HG02642 (cell line): Measurements from ENCODE around the gene MEI1.
"Not testable (repeated sequence)": the region's sequence is repeated elsewhere in the genome, so short reads cannot be mapped to it uniquely, and the experiment has no call there.

Experiments used
- ATAC-seq: cut with Tn5 transposase; IDR thresholded peaks from one replicate; pipeline ENCODE4 v1.9.1; 2021; ENCODE audit warnings: mild to moderate bottlenecking; ENCODE audit not compliant: unreplicated experiment, poor library complexity

The MEI1 gene

DNA sequence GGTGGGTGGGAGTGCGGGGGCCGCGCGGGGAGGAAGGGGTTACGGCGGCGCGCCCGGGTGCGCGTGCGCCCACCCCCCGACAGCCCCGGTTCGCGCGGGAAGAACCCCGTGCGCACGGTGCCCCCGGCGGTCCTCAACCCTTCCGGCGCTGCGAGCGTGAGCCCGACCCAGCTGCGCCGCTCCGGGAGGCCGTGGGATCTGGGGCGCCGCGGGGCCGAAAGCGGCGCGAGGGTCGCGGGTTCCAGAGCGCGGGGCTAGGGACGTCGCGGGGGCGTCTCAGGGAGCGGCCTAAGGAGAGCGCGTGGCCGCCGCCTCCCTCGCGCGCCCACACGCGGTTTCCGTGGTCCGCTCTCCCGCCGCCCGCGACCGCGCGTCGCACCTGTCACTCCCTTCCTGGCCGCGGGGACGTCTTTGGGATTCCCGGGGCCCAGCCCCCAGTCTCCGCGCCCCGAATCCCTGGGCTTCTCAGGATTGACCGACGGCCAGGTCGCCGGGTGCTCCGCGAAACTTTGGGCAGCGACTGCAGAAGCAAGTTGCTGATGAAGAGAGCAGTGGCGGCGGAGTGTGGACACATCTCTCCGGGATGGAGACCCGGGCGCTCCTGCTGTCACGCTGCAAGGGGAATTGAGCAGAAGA is 134.2 kb downstream of the MEI1 start:
- ATAC-seq, result peak; percentile 33

DNA sequence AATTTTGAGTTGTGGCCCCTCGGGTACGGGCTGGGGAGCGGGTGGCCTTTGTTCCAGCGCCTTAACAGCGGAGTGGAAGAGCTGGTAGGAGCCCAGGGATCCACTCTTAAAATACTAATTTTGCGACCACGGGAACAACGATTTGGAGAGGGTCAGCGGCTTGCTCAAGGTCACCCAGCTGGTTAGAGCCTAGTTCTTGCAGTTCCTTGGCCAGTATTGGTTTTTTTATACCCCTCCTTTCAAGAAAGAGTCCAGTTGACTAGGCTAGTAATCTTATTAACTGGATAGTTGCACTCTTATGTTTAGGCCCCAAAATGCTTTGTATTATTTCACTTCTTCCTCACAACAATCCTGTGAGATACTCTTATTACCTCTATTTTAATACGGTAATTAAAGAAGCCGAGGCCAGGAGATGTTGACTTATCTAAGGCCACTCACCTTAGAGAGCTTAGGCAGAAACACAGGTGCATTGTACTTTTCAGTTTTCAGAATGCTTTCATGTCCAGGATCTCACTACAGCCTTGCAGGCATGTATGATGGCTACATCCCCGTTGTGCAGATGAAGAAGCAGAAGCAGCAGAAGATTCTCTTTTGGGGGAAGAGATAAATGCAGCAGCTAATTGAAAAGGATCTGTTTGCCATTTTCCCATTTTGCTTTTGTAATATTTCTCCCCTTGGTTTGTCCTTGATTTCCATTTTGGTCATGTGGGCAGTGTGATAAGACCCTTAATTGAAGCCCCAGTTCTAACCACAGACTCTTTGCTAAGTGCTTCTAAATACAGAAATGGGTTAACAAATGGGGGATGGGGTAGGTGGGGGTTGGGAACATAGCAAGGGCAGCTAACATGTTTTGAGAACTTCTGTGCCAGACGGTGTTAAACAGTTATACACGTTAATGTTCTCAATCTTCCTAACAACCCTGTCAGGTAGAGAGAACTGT is 135.0 kb downstream of the MEI1 start:
- ATAC-seq, result no peak

DNA sequence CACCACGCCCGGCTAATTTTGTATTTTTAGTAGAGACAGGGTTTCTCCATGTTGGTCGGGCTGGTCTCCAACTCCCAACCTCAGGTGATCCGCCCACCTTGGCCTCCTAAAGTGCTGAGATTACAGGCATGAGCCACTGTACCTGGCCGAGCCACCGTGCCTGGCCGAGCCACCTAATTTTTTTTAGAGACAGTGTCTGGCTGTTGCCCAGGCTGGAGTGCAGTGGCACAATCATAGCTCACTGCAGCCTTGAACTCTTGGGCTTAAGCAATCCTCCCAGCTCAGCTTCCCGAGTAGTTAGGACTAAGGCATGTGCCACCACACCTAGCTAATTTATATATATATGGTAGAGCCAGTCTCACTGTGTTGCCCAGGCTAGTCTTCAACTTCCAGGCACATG is 136.2 kb downstream of the MEI1 start:
- not testable (repeated sequence) for ATAC-seq

DNA sequence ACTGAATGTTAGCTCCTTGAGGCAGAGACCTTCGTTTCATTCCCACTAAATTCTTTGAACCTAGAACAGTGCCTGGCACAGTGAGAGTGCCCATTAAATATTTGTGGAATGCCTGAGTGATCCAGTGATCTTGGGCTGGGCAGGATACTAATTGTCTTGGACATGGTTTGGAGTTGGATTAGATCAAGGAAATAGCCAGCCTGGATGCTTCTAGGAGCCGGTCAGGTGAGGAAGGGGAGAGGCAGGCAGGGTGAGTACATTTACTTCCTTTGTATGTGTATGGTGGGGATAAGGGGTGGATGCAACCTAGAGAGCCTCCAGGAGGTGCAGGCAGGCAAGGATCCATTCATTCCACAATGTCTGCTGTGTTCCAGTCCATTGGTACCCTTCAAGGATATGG is 137.2 kb downstream of the MEI1 start:
- no peak for ATAC-seq

DNA sequence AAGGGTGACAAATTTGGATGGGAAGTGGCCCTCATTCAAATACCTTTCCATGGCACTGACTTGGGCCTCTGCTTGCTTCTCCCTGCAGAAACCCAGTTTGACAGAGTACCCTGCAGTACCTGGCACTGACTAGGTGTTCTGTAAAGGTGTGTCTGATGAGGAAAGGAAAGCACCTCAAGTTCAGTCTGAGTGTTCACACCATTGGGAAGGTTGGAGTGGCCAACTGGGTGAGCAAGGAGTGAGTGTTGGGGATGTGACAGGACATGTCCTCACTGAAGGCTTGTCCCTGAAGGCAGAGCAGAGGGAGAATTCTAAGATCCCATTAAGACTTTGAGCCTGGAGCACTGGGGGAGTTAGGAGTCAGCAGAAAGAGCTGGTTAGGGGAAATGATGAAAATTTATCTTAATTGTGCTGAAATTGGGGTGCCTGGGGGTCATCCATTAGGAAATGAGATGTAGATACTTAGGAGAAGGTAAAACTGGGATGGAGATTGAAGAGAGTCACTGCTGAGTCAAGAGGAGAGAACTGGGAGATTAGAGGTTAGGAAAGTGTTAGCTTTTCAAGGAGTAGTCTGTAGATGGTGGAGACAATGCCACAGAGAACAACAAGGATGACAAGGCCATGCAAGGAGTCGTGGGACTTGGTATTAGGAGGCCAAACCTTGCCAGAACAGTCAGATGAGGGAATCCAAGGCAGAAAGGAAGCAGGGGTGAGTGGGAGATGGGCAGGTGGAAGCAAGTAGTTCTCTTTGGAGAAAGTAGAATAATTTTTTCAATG is 139.7 kb downstream of the MEI1 start:
- ATAC-seq, result no peak

DNA sequence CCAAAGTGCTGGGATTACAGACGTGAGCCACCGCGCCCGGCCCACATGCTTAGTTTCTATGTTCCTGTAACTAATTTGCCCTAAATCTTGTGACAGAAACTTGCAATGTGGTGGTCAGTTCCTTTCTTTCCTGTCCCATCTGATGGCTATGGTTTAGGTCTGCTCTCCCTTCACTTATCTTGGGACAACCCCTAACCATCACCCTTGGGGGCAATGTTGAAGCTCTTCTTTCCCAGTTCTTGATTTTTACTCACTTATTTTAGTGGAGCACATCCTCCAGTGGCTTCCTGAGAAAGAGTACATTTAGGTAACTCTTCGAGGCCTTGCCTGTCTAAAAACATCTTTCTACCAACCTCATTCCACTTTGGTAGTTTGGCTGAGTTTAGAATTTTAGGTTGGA is 140.9 kb downstream of the MEI1 start:
- ATAC-seq, result no peak

DNA sequence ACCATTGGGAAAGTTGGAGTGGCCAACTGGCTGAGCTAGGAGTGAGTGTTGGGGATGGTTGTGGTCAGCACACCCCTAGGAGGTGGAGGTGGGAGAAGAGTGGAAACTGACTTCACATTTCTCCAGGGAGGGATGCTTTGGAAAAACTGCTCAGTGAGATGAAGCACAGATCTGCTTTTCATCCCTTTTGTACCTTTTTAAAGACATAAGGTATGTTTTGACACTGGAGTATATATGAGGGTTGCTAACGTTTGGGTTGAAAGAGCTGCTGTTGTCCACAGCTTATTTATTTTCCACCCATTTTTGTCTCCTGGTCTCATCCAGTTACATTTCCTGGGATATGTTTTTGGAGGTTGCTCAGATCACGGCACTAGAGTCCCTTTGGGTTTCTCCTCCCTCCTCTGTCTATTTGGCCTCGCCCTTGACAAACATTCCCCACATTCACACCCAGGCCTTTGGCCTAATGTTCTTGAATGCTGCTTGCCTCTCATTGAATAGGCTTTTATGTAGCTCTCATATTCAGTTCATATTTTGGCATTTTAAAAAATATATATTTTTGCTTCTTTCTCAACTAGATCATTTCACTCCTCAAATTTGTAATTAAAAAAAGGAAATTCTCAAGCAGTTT is 141.9 kb downstream of the MEI1 start:
- no peak for ATAC-seq

DNA sequence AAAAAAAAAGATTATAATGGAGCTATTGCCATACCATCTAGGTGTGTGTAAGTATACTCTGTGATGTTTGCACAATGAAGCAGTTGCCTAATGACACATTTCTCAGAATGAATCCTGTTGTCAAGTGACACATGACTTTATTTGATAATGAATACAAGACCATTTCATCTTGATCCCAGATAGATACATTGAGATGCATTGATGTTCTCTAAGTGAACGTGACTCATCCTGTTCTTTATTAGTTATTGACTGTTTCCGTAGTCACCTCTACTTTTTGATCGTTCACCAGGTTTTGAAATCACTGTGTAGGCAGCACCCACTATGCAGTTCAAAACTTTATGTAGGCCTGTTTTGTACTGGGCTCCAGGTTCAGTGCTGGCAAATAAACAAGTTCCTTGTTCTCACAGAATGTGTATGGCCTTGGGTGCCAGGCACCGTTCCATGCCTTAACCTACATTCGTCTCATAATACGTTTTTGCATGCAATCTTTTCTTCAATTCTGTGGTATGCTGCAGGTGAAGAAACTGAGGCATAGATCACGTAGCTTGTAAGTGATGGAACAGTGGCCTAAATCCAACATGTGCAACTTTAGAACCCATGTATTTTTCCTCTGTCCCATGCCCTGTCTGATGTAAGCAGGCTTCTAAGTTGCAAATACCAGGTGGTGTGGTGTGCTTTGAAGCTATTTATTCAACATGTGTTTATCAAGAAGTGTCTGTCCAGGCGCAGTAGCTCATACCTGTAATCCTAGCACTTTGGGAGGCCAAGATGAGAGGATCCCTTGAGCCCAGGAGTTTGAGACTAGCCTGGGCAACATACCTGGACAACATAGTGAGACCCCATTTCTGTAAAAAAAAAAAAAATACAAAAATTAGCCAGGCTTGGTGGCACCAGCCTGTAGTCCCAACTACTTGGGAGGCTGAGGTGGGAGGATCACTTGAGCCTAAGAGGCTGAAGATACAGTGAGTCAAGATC is 144.0 kb downstream of the MEI1 start:
- ATAC-seq, result no peak

DNA sequence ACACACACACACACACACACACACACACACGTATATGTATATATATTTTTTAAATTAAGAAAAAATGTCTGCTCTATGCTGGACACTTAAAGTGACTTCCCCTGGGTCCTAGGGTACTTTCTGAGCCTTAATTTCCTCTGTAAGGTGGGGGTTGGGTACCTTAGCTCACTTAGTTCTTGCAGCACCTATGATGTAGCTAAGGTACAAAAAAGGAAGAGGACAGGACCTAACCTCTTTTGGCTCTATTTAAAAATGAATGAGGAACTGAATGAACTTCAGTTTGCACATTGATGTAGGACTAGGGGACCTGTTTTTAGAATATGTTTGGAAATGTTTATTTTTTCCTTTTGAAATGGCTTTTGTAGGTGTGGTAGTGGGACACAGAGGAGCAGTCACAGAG is 144.7 kb downstream of the MEI1 start:
- no peak for ATAC-seq

DNA sequence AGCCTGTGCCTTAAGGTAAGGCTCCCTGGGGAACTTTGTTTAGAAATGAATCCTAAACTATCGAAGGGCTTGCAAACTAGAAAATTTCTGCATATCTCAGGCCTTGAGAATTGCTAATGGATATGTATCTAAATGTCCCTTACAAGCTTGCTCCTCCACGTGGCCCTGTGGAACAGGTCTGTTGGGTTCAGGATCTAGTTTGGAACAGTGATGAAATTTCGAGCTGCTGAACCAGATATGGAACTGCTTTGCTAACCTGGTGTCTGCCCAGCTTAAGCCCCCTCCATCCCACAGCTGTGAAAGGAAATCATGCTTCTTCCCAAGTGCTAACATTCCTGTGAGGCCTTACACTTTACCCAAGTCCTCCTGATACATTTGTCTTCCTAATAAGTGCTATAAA is 145.2 kb downstream of the MEI1 start:
- ATAC-seq, result no peak

DNA sequence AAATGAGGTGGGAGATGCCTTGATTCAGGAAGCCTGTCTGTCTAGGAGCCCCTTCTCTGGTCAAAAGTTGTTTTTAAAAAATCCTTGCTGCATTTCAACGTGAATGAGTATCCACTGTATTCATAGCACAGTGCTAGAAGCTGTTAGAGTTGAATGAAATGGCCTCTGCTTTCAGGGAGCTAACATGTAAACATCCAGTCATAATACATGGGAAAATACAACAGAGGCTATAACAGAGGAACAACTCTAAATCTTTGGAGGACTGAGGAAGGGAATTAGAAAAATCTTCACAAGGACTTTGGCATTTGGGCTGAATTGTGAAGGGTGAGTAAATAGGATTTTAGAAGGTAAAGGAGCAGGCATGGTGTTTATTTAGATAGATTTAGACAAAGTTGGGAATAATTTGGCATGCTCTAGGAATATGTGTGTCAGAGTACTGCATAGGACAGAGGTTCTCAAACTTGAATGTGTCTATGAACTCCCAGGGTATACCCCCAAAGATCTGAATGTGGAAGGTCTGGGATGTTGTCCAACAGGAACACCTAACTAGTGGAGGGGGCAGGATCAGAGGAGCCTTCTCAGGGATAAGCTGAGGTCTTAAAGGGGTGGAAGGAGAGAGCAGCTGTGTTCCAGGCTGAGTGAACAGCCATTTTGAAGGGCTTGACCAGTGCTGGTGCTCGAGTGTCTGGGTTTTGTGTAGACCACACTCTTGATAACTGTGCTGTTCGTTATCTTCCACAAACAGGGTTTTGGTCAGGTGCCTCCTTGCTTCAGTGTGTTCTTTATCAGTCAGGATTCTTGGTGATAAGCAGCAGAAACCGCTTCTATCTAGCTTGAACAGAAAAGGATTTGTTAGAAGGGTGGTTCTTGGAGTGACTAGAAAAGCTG is 146.3 kb downstream of the MEI1 start:
- ATAC-seq, result no peak

DNA sequence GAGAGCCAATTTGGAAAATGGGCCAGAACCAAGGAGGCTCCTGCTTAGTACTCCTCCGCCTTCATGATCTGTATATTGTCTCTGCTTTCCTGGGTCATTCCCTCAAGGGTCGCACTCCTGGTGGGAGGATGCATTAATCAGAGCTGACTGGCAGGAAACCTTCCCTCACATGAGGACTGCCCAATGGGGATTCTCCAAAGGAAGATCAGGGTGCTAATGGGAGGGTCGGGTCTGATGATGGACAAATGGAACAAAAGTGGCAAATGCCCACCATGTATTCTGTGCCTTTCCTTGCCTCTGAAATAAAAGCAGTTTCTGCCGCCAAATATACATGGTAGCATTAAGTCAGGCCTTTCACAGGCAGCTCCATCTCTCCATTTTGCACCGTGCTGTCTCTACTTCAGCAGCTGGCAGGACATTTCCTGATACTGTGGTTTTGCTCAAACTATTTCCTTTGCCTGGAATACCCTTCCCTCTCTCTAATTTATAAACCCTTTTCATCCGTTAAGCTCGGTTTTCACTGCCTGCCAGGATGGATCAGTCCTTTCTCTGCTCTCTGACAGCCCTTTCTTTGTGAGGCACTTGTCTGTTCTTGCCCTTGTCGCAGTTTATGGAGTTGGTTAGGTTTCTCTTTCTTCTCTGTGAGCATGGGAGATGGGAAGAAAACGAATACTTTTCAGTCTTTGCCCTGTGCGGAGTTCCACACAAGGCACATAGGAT is 147.1 kb downstream of the MEI1 start:
- no peak for ATAC-seq

DNA sequence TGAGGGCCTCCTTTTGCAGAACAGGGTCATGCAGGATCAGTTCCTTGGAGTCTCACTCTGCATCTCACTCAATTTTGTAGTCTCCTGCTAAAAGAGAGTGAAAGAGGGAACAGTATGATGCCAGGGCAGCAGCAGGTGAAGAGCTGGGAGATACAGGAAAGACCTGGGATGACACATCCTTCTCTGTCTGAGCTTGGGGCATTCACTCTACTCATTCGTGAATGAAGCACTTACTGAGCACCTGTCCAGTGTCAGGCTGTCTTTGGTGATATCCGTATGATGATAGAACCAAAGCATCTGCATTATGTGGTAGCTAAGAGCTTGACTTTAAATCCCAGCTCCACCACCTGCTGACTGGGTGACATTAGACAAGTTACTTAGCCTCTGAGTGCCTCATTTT is 148.0 kb downstream of the MEI1 start:
- no peak for ATAC-seq

DNA sequence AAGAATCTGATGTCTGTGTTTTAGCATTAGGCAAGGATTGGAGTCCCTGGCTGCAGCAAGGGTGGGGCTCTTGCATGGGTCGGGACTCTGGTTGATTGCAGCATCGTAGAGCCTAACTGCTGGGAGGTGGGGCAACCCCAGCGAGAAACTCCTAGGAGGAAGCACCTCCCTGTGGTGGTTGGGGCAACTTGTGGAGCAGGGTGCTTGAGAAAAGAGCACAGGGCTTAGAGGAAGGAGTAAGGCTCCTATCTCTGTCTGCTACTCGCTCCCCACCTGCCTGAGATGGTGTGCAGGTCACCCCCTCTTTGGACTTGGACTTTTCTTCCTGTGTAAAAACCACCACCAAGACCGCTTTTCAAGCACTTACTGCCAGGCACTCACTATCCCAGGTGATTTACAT is 149.2 kb downstream of the MEI1 start:
- no peak for ATAC-seq
